Smooth muscle cell (in vitro differentiated cells): ENCODE measurements around the gene TMEM91. TPM values are rescaled to one million over a fixed set of nuclear protein-coding genes. Genes with fewer than 3 reads are reported as not detected.
A peak's percentile ranks its signal among the peaks of the same experiment; 100 is the strongest.

ENCODE experiments used
- DNase-seq: peaks from one replicate; lab custom pipeline; 2025; ENCODE audit not compliant: unreplicated experiment; lab: John Stamatoyannopoulos, UW
- H2AFZ ChIP-seq: fragments of 200-600 bp; sonication (generic); 2 replicates; pipeline ENCODE4 v1.6.0; 2016; ENCODE audit warnings: antibody characterized with exemption, low read depth, mild to moderate bottlenecking
- H3F3A ChIP-seq: fragments of 200-600 bp; sonication (generic); 2 replicates; pipeline ENCODE4 v1.6.0; 2017; ENCODE audit warnings: antibody characterized with exemption, low read depth
- H3K27ac ChIP-seq: fragments of 200-600 bp; sonication (generic); 2 replicates; pipeline ENCODE4 v1.5.1; 2016; ENCODE audit warnings: low read depth, mild to moderate bottlenecking
- H3K27me3 ChIP-seq: fragments of 200-600 bp; sonication (generic); 2 replicates; pipeline ENCODE4 v1.6.1; 2016; ENCODE audit warnings: low read depth, mild to moderate bottlenecking
- H3K36me3 ChIP-seq: fragments of 200-600 bp; sonication (generic); 2 replicates; pipeline ENCODE4 v1.5.1; 2016; ENCODE audit warnings: low read depth
- H3K4me1 ChIP-seq: fragments of 200-600 bp; sonication (generic); 2 replicates; pipeline ENCODE4 v1.5.1; 2016; ENCODE audit warnings: low read depth
- H3K4me2 ChIP-seq: fragments of 200-600 bp; sonication (generic); 2 replicates; pipeline ENCODE4 v1.6.0; 2016; ENCODE audit warnings: mild to moderate bottlenecking
- H3K4me3 ChIP-seq: fragments of 200-600 bp; sonication (generic); 2 replicates; pipeline ENCODE4 v1.5.1; 2016; ENCODE audit warnings: mild to moderate bottlenecking
- H3K79me2 ChIP-seq: fragments of 200-600 bp; sonication (generic); 2 replicates; pipeline ENCODE4 v1.6.0; 2016; ENCODE audit warnings: low read depth, mild to moderate bottlenecking
- H3K9ac ChIP-seq: fragments of 200-600 bp; sonication (generic); 2 replicates; pipeline ENCODE4 v1.6.0; 2016; ENCODE audit warnings: low read depth
- H3K9me3 ChIP-seq: fragments of 200-600 bp; sonication (generic); replicated peaks from 2 replicates; pipeline ENCODE4 v1.5.1; 2016; ENCODE audit warnings: low read depth
- H4K20me1 ChIP-seq: fragments of 200-600 bp; sonication (generic); 2 replicates; pipeline ENCODE4 v1.6.0; 2016; ENCODE audit warnings: low read depth
- CTCF ChIP-seq: fragments of 200-600 bp; sonication (generic); IDR thresholded peaks from 2 replicates; pipeline ENCODE4 v1.5.1; 2017; ENCODE audit warnings: borderline replicate concordance, mild to moderate bottlenecking, antibody characterized with exemption; ENCODE audit not compliant: insufficient read depth, poor library complexity, severe bottlenecking
- WGBS: methylation state at CpG from one replicate; pipeline ENCODE4 v1.1.7; 2016; ENCODE audit warnings: low lambda C conversion rate; 5-methylcytosine and 5-hydroxymethylcytosine counted together
- polyA plus RNA-seq: library from polyadenylated mRNA; unstranded; fragments of >200 nt; fragmentation: Nextera tagmentation; extraction: Ambion mirVana; gene quantifications from 2 replicates; pipeline ENCODE4 v1.2.1, GENCODE V29; 2016
- total RNA-seq: library from RNA; depleted of rRNA; stranded (reverse); fragments of >200 nt; gene quantifications from 2 replicates; pipeline ENCODE4 v1.2.3, GENCODE V29; 2014

The TMEM91 gene
- total and polyA plus RNA-seq, 2 experiments from 2014 or later = 11.0 to 24.3 TPM

GRCh38 chr19:41426116-41426841 is 49.9 kb downstream of the TMEM91 start:
- no peaks in the 10 kb centered on the region for H3F3A ChIP-seq
- H3K4me3 ChIP-seq = peak overlapping the region; percentile 67
- no peak overlapping the region for H3K27ac ChIP-seq
- peak overlapping the region; percentile 73 for H3K9ac ChIP-seq
- no peaks in the 10 kb centered on the region for H3K27me3 ChIP-seq
- no peaks in the 10 kb centered on the region for H4K20me1 ChIP-seq
- TF ChIP-seq CTCF = no peak
- no peak overlapping the region for H2AFZ ChIP-seq
- no peak for DNase-seq
- peak overlapping the region; percentile 98 for H3K4me2 ChIP-seq
- no peaks in the 10 kb centered on the region for H3K36me3 ChIP-seq
- H3K79me2 ChIP-seq = no peaks in the 10 kb centered on the region
- H3K4me1 ChIP-seq = peaks cover 6% of the 10 kb centered on the region
- 92% methylated on average over 36 of the region's 36 CpGs for WGBS
- H3K9me3 ChIP-seq = no peaks in the 10 kb centered on the region

- Histone ChIP-seq H3K9me3 (no peaks in the 10 kb centered on the region), H3F3A (no peaks in the 10 kb centered on the region), H3K4me1 (peaks cover 6% of the 10 kb centered on the region), H4K20me1 (no peaks in the 10 kb centered on the region), H3K9ac (peak within 1 kb of the TSS; percentile 73), H2AFZ (no peak within 1 kb of the TSS), H3K36me3 (no peaks in the 10 kb centered on the region), H3K79me2 (no peaks in the 10 kb centered on the region), H3K27ac (peak within 1 kb of the TSS; percentile 54), H3K4me3 (peak within 1 kb of the TSS; percentile 67), H3K4me2 (peak within 1 kb of the TSS; percentile 98), H3K27me3 (no peaks in the 10 kb centered on the region)
- 12% methylated on average over 15 of the region's 19 CpGs for WGBS
- peak; percentile 46 for DNase-seq
- no peak for TF ChIP-seq CTCF
These were observed 50.8 kb downstream of the TMEM91 start, which contains the start of gene B3GNT8 for GRCh38 chr19:41426952-41427646. Gene B3GNT8 (minus strand): TSS chr19:41427374. CDS start chr19:41426778, 596 bp downstream.

- no peak for TF ChIP-seq CTCF
- H2AFZ ChIP-seq = no peak overlapping the region
- no peak overlapping the region for H3K9ac ChIP-seq
- H3K9me3 ChIP-seq = no peaks in the 10 kb centered on the region
- peaks cover 6% of the 10 kb centered on the region for H3K4me1 ChIP-seq
- no peaks in the 10 kb centered on the region for H3K36me3 ChIP-seq
- peak overlapping the region; percentile 98 for H3K4me2 ChIP-seq
- H3K27me3 ChIP-seq = no peaks in the 10 kb centered on the region
- H4K20me1 ChIP-seq = no peaks in the 10 kb centered on the region
- no peaks in the 10 kb centered on the region for H3K79me2 ChIP-seq
- H3K27ac ChIP-seq = peak overlapping the region; percentile 54
- peak; percentile 41 for DNase-seq
- H3K4me3 ChIP-seq = peak overlapping the region; percentile 67
- H3F3A ChIP-seq = no peaks in the 10 kb centered on the region
- WGBS = 22% methylated on average over 13 of the region's 23 CpGs
These were observed 51.5 kb downstream of the TMEM91 start for GRCh38 chr19:41427647-41428480.
